ENCODE measurements around the gene MCM7. TPM values are rescaled to one million over a fixed set of nuclear protein-coding genes. Genes with fewer than 3 reads are reported as not detected.

Gene MCM7
- polyA plus RNA-seq, 1 donor (not counting 4 experiments of a cell fraction or from before 2014, with no cell fraction given): 46.8 TPM

DNA sequence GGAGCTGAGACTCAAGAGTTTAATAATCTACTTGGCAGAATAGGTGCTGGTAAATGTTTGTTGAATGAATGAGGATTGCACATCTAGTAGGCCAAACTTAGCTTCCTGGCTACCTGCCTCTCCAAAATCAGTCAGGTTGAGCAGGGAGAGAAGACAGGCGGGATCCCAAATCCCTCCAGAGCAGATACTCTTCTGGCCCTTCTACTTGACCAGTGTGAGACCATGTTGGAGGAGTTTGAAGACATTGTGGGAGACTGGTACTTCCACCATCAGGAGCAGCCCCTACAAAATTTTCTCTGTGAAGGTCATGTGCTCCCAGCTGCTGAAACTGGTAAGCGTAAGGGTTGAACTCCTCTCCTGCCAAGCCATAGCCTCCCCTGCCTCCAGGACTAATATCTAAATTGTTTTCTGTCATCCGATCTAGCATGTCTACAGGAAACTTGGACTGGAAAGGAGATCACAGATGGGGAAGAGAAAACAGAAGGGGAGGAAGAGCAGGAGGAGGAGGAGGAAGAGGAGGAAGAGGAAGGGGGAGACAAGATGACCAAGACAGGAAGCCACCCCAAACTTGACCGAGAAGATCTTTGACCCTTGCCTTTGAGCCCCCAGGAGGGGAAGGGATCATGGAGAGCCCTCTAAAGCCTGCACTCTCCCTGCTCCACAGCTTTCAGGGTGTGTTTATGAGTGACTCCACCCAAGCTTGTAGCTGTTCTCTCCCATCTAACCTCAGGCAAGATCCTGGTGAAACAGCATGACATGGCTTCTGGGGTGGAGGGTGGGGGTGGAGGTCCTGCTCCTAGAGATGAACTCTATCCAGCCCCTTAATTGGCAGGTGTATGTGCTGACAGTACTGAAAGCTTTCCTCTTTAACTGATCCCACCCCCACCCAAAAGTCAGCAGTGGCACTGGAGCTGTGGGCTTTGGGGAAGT lies 23.4 kb upstream of the MCM7 start:
- H3K4me2 ChIP-seq (ENCODE audit: control insufficient read depth, extremely low read depth, insufficient read depth, low read depth, low read length): no peak overlapping the region
- H3K27ac ChIP-seq (ENCODE audit: control insufficient read depth, insufficient read depth, low read length): no peak overlapping the region
- TF ChIP-seq EZH2 (IDR thresholded peaks at IDR 0.05; ENCODE audit: low read length): no peak
- TF ChIP-seq, protein P1, sequence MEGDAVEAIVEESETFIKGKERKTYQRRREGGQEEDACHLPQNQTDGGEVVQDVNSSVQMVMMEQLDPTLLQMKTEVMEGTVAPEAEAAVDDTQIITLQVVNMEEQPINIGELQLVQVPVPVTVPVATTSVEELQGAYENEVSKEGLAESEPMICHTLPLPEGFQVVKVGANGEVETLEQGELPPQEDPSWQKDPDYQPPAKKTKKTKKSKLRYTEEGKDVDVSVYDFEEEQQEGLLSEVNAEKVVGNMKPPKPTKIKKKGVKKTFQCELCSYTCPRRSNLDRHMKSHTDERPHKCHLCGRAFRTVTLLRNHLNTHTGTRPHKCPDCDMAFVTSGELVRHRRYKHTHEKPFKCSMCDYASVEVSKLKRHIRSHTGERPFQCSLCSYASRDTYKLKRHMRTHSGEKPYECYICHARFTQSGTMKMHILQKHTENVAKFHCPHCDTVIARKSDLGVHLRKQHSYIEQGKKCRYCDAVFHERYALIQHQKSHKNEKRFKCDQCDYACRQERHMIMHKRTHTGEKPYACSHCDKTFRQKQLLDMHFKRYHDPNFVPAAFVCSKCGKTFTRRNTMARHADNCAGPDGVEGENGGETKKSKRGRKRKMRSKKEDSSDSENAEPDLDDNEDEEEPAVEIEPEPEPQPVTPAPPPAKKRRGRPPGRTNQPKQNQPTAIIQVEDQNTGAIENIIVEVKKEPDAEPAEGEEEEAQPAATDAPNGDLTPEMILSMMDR (optimal IDR thresholded peaks at IDR 0.05 in 1 of 3, IDR thresholded peaks at IDR 0.05 in 1 of 3, conservative IDR thresholded peaks at IDR 0.05 in 1 of 3; ENCODE audit: extremely low read depth in 1 of 3, insufficient read depth in 2 of 3, low read length in 3 of 3): no peak
- no peak overlapping the region for H3K9ac ChIP-seq (ENCODE audit: control insufficient read depth, extremely low read depth, insufficient read depth, low read length)
- peaks cover 0 to 2% of the 10 kb centered on the region in 2 experiments for H3K36me3 ChIP-seq (ENCODE audit: control insufficient read depth in 2 of 2, extremely low read depth in 1 of 2, insufficient read depth in 2 of 2, low read length in 2 of 2)
- H3K4me3 ChIP-seq (ENCODE audit: control insufficient read depth in 2 of 3, extremely low read depth in 1 of 3, insufficient read depth in 2 of 3, low read depth in 1 of 3, low read length in 3 of 3): no peak overlapping the region
- H3K27me3 ChIP-seq (ENCODE audit: control insufficient read depth, extremely low read depth, insufficient read depth, low read length): no peaks in the 10 kb centered on the region
- no peaks in the 10 kb centered on the region for H3K9me1 ChIP-seq (ENCODE audit: control insufficient read depth, extremely low read depth, insufficient read depth, low read length)
- no peaks in the 10 kb centered on the region for H4K20me1 ChIP-seq (ENCODE audit: control insufficient read depth, extremely low read depth, insufficient read depth, low read length)
- no peak for DNase-seq (ENCODE audit: low read depth, low spot score)
- H3K9me3 ChIP-seq (ENCODE audit: control insufficient read depth, low read depth, low read length): no peaks in the 10 kb centered on the region
- H3K4me1 ChIP-seq (ENCODE audit: control insufficient read depth, extremely low read depth, insufficient read depth, low read length): peaks cover 14% of the 10 kb centered on the region
- H3K79me2 ChIP-seq (ENCODE audit: control insufficient read depth, insufficient read depth, low read length): peaks cover 6% of the 10 kb centered on the region
- dilution Hi-C loops (cut with MboI; ENCODE audit: extremely low pct_ligation_motif_present, low sequenced_read_pairs): no loop called here
- no peak for FAIRE-seq
- H2AFZ ChIP-seq (ENCODE audit: control insufficient read depth, low read length): no peak overlapping the region

DNA sequence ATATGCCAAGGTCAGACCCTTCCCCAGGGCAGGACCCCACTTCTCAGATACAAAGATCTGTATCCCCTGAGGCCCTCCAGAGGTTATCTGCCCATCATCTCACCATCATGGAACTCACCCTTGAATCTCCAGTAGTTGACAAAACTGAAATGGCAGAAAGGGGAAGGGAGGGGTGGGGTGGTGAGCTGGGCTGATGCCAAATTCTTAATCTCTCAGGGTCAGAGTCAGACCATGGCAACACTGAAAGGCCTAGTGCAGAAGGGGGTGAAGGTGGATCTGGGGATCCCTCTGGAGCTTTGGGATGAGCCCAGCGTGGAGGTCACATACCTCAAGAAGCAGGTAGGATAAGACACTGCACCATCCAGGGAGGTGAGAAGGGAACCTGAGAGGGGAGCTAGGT lies 21.4 kb upstream of the MCM7 start:
- no peaks in the 10 kb centered on the region for H3K9me1 ChIP-seq (ENCODE audit: control insufficient read depth, extremely low read depth, insufficient read depth, low read length)
- TF ChIP-seq EZH2 (IDR thresholded peaks at IDR 0.05; ENCODE audit: low read length): no peak
- dilution Hi-C loops (cut with MboI; ENCODE audit: extremely low pct_ligation_motif_present, low sequenced_read_pairs): no loop called here

More for the DNA sequence above, 21.4 kb upstream of the MCM7 start:
- Histone ChIP-seq H3K79me2 (ENCODE audit: control insufficient read depth, insufficient read depth, low read length) (peaks cover 15% of the 10 kb centered on the region), H3K9me3 (ENCODE audit: control insufficient read depth, low read depth, low read length) (no peaks in the 10 kb centered on the region), H2AFZ (ENCODE audit: control insufficient read depth, low read length) (no peak overlapping the region), H3K4me1 (ENCODE audit: control insufficient read depth, extremely low read depth, insufficient read depth, low read length) (peaks cover 10% of the 10 kb centered on the region), H3K4me2 (ENCODE audit: control insufficient read depth, extremely low read depth, insufficient read depth, low read depth, low read length) (no peak overlapping the region), H3K9ac (ENCODE audit: control insufficient read depth, extremely low read depth, insufficient read depth, low read length) (no peak overlapping the region), H3K27me3 (ENCODE audit: control insufficient read depth, extremely low read depth, insufficient read depth, low read length) (no peaks in the 10 kb centered on the region), H4K20me1 (ENCODE audit: control insufficient read depth, extremely low read depth, insufficient read depth, low read length) (peaks cover 3% of the 10 kb centered on the region), H3K4me3 (ENCODE audit: control insufficient read depth in 2 of 3, extremely low read depth in 1 of 3, insufficient read depth in 2 of 3, low read depth in 1 of 3, low read length in 3 of 3) (no peak overlapping the region), H3K27ac (ENCODE audit: control insufficient read depth, insufficient read depth, low read length) (no peak overlapping the region), H3K36me3 (ENCODE audit: control insufficient read depth in 2 of 2, extremely low read depth in 1 of 2, insufficient read depth in 2 of 2, low read length in 2 of 2) (peaks cover 0 to 2% of the 10 kb centered on the region in 2 experiments)
- DNase-seq (ENCODE audit: low read depth, low spot score) (no peak), FAIRE-seq (no peak)

All from keratinocyte (primary cell).